Loucy (cell line): Measurements from ENCODE around the gene EPN1.

Source experiments
- EZH2phosphoT487 ChIP-seq: fragments of 200-600 bp; IDR thresholded peaks from 2 replicates; pipeline ENCODE4 v1.6.1; 2018; ENCODE audit warnings: antibody characterized with exemption, mild to moderate bottlenecking, moderate library complexity, borderline replicate concordance
- TF ChIP-seq, protein P1 (sequence below): fragments of 200-600 bp; sonication (generic); conservative IDR thresholded peaks from 2 replicates; pipeline ENCODE4 v1.5.1; 2014; ENCODE audit warnings: mild to moderate bottlenecking, antibody characterized with exemption, low read length

DNA sequence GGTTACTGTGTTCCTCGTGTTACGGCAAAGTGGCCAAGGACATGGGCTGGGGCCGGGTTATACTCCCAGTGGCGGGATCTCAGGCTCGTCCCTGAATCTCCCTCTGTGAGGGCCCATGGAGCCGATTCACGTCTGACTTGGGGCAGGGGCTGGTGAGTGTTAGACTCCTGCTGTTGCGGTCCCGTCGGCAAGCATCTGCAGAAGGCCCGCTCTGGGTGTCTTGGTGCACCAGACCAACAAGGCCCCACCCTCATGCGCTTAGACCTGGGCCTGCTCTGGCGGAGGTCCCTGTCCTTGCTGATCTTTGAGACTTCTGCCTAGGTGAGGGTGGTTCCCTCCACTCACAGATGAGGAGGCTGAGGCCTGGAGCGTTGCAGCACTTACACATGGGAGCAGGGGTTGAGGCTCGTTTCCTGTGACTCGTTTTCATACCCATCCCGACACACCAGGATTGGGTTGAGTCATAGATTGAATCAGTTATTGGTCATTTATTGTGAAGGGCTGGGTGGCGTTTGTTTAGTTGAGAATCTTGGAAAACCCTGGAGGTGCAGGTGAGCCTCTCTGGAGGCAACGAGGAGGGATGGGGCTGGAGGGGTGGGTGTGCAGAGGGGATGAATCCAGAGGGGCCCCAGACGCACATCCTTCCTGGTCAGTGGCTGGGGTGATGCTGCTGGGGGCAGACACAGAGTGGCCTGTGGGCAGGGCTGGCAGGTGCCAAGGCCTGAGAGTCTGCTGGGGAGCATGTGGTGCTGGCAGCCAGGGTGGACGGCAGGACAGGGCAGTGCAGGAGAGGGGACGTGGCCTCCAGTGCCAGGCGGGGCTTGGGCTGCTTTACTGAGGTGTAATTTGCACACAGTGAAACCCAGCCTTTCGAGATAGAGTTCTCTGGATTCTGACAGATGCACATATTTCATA lies 4.6 kb downstream of the EPN1 start:
- TF ChIP-seq, protein P1, sequence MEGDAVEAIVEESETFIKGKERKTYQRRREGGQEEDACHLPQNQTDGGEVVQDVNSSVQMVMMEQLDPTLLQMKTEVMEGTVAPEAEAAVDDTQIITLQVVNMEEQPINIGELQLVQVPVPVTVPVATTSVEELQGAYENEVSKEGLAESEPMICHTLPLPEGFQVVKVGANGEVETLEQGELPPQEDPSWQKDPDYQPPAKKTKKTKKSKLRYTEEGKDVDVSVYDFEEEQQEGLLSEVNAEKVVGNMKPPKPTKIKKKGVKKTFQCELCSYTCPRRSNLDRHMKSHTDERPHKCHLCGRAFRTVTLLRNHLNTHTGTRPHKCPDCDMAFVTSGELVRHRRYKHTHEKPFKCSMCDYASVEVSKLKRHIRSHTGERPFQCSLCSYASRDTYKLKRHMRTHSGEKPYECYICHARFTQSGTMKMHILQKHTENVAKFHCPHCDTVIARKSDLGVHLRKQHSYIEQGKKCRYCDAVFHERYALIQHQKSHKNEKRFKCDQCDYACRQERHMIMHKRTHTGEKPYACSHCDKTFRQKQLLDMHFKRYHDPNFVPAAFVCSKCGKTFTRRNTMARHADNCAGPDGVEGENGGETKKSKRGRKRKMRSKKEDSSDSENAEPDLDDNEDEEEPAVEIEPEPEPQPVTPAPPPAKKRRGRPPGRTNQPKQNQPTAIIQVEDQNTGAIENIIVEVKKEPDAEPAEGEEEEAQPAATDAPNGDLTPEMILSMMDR, result no peak
- no peak for TF ChIP-seq EZH2phosphoT487
